ENCODE results near the gene APOBEC3C.

DNA sequence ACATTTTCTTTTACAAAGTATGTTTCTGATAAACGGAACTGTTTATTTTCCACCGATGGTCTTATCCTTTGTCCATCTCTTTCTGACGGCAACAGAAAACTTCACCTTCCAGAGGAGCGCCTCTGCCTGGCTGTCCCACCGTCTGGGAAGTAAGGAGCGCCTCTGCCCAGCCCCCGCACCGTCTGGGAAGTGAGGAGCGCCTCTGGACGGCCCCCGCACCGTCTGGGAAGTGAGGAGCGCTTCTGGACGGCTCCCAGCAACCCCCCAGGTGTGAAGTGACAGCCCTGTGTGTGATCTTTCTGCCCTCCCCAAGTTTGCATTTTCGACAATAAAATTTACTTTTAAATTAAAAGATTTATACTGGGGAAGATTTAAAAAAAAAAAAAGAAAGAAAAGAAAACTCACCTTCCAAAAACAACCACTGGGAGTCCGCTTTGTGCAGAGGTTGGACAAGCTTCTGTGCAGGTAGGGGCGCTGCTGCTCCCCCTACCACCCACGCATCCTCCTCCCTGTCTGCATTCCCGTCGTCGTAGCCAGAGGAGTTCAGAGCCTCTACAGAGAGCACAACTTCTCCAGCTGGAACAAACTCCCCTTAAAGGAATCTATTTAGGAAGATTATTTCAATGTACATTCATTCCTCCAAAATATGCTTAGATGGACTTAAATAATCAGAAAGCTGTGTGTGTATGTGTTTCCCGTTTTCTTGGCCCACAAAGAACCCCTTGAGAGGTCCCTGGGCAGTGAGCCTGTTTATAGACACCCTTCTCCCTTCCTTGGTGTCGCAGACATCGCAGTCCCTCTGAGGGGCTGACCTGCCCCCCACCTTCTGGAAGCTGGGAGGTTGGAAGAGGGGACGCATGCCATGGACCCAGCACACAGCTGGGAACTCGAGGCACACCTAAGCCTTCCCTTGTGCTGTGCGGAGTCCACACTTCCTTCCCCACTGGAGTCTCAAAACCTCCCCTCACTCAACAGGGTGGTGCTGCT, 32.8 kb upstream of the APOBEC3C start:
- TF ChIP-seq, protein P1, sequence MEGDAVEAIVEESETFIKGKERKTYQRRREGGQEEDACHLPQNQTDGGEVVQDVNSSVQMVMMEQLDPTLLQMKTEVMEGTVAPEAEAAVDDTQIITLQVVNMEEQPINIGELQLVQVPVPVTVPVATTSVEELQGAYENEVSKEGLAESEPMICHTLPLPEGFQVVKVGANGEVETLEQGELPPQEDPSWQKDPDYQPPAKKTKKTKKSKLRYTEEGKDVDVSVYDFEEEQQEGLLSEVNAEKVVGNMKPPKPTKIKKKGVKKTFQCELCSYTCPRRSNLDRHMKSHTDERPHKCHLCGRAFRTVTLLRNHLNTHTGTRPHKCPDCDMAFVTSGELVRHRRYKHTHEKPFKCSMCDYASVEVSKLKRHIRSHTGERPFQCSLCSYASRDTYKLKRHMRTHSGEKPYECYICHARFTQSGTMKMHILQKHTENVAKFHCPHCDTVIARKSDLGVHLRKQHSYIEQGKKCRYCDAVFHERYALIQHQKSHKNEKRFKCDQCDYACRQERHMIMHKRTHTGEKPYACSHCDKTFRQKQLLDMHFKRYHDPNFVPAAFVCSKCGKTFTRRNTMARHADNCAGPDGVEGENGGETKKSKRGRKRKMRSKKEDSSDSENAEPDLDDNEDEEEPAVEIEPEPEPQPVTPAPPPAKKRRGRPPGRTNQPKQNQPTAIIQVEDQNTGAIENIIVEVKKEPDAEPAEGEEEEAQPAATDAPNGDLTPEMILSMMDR (IDR thresholded peaks at IDR 0.05): no peak
- TF ChIP-seq POLR2A (IDR thresholded peaks at IDR 0.05) (no peak), POLR2AphosphoS5 (IDR thresholded peaks at IDR 0.05; ENCODE audit: insufficient read depth in 1 of 2, low read depth in 1 of 2) (no peak)

Data from vagina (tissue), 2 donors.